Measurements from ENCODE around the gene KIF20A. TPM values are rescaled to one million over a fixed set of nuclear protein-coding genes. Genes with fewer than 3 reads are reported as not detected.
"Not testable (repeated sequence)": the region's sequence is repeated elsewhere in the genome, so short reads cannot be mapped to it uniquely, and the experiment has no call there.

The KIF20A gene
- 4.1 TPM for total RNA-seq

DNA sequence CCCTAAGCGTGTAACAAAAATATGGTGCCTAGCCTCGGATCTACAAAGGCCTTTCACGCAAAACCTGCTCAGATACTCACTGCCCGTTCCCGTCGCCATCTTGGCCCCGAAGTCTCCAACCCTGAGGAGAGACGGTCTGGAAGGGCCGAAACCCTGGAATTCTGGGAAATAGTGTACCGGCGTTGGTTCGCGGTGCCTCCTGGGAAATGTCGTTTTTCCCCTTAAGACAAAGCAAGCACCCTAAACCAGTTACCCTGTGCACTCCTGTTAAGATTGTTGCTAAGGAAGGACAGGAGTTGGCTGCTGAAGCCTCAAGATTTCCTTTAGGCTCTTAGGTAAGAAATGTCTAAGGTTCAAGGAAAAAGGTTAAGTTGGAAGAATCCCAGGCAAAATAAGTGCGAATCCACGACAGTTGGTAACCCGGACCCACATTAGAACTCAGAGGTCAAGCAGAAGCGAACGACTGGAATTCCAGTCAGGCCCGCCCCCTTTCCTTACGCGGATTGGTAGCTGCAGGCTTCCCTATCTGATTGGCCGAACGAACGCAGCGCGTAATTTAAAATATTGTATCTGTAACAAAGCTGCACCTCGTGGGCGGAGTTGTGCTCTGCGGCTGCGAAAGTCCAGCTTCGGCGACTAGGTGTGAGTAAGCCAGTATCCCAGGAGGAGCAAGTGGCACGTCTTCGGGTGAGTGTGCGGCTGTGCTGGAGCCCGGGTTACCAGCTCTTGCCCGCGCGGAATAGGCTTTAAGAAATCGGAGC lies at the start of gene KIF20A, which contains the start of gene BRD8:
TSS of gene KIF20A (plus strand) at position 597 of the 761 bp plus-strand sequence. CDS start 569 bp downstream, outside the sequence.
TSS of gene BRD8 (minus strand) at position 115 of the 761 bp plus-strand sequence. CDS start at position 99, 16 bp downstream.
- DNase-seq (ENCODE audit: low spot score in 2 of 2) (peak; percentile 75 to 90), FAIRE-seq (peak; percentile 62)

DNA sequence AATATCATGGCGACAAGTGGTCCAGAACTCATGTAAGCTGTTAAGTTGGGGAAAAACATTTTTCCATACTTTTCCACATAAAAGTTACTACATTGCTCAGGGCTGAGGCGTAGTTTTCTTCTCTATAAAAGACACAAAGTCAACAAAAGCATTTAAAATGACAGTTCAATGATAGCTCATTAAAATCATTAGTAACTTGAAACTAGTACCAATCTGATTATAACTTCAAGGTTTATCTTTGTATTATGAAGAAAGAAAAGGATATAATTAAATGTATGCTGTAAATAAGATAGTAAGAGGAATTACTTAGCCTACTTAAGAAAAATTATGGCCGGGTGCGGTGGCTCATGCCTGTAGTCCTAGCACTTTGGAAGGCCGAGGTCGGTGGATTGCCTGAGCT lies 49.6 kb upstream of the KIF20A start:
- FAIRE-seq (no peak), DNase-seq (ENCODE audit: low spot score in 2 of 2) (no peak)

GRCh38 chr5:138132543-138132942 lies 46.4 kb upstream of the KIF20A start:
- FAIRE-seq (no peak), DNase-seq (ENCODE audit: low spot score in 2 of 2) (no peak)

DNA sequence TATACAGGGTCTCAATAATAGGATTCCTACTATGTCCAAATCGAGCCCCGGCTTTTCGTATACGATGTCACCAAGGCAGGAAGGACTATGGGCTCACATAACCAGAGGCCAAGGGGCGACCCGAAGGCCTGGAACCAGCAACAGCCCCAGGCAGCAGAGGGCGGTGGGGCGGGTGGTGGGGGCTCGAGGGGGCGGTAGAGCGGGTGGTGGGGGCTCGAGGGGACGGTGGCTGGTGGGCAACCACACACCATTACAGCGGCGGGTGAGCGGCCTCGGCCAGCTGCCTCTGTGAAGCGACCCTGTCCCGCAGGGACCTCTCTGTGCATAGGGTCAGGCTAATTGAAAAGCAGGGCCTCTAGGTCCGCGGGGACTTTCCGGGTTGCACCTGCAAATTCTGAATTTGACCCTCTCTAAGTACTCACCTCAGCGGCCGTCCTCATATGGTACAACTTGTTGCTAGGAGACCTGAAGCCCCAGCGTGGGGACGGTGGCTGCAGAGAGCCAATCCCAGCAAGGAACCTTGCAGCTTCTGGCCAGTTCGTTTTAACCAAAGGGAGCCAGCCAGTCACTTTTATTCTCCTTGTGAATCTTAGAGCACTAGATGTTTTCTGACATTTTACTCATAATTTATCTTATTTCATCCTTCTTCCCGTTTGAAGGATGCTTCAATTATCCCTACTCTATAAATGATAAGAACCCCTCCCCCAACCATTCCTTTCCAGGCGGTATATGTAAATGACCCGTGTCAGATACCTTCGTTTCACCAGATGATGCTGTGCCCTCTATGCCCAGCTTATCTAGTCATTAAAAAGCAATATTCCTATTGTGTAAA lies 39.7 kb upstream of the KIF20A start, which contains the start of gene NME5:
TSS of gene NME5 (minus strand) at position 480 of the 832 bp plus-strand sequence. CDS start 648 bp downstream, outside the sequence.
- peak; percentile 52 to 57 for DNase-seq (ENCODE audit: low spot score in 2 of 2)
- no peak for FAIRE-seq

DNA sequence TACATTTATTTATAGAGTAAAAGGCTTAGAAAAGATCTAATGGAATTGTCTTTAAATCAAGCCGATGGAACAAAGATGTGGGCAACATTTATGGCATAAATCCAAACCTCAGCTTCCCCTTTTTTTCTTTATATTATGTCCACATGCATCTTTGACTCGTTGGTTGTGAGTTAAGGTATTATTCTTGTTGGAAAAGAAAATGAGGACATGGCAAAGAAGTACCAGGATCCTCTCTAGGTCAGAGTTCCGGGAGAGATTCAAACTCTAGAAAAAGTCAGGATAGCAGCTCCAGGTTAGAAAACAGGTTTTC lies 39.2 kb upstream of the KIF20A start:
- no peak for DNase-seq (ENCODE audit: low spot score in 2 of 2)

DNA sequence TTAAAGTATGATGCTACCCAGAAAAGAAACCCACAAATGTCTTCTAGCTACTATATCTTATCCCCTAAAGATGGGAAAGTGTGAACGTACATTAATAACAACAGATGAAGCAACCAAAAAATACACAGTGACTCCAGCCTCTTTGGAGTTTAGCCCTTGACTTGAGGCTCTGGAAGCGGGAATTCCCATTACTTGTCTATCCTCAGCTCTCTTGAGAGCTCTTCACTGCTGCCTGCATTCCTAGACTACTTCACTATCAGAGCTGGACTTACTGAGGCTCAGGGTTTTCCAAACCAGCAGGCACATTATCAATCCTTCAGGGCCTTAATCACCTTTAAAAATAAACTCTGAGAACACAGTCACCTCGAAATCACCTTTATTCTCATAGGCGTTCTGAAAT lies 38.6 kb upstream of the KIF20A start:
- DNase-seq (ENCODE audit: low spot score in 2 of 2): no peak
- FAIRE-seq: no peak

More for the DNA sequence above, 39.2 kb upstream of the KIF20A start:
- no peak for FAIRE-seq

GRCh38 chr5:138141734-138142133 lies 37.2 kb upstream of the KIF20A start:
- DNase-seq (ENCODE audit: low spot score in 2 of 2) (no peak), FAIRE-seq (no peak)

GRCh38 chr5:138143578-138143977 lies 35.3 kb upstream of the KIF20A start:
- not testable (repeated sequence) for FAIRE-seq; DNase-seq (ENCODE audit: low spot score in 2 of 2)

DNA sequence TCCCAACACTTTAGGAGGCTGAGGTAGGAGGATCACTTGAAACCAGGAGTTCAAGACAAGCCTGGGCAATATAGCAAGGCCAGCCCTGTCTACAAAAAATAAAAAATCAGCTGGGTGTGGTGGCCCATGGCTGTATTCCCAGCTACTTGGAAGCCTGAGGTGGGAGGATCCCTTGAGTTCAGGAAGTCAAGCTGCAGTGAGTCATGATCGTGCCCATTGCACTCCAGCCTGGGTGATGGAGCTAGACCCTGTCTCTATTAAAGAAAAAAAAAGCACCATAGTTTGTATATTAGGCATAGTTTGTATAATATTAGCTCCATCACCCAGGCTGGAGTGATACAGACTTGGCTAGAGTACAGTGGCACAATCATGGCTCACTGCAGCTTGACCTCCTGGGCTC lies 30.1 kb upstream of the KIF20A start:
- no peak for FAIRE-seq
- no peak for DNase-seq (ENCODE audit: low spot score in 2 of 2)

DNA sequence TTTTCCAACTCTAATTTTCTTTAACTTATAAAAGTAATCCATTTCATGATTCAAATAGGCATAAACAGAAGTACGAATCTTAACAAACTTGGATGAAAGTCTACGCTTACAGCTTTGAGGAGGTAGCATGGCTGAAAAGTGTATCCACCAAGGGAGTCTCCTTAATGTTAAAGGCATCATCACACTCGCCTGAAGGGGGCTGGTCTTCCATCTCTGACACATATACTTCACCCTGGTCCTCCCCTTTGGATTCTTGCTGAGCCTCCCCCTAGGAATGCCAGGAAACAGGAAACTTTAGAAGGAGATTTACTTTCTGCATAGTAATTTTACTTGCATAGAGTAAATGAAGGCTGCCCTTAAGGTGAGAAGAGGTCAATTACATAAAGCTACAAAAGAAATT lies 29.4 kb upstream of the KIF20A start:
- no peak for FAIRE-seq
- DNase-seq (ENCODE audit: low spot score in 2 of 2): no peak

DNA sequence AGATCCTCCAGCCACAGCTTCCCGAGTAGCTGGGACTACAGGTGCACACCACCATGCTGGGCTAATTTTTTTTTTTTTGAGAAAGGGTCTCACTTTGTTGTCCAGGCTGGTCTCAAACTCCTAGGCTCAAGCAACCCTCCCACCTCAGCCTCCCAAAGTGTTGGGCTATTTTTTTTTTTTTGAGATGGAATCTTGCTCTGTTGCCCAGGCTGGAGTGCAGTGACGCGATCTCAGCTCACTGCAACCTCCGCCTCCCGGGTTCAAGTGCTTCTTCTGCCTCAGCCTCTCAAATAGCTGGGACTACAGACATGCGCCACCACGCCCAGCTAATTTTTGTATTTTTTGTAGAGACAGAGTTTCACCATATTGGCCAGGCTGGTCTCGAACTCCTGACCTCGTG lies 22.9 kb upstream of the KIF20A start:
- not testable (repeated sequence) for FAIRE-seq; DNase-seq (ENCODE audit: low spot score in 2 of 2)

GRCh38 chr5:138157626-138158025 lies 21.3 kb upstream of the KIF20A start:
- DNase-seq (ENCODE audit: low spot score in 2 of 2) (no peak), FAIRE-seq (no peak)

DNA sequence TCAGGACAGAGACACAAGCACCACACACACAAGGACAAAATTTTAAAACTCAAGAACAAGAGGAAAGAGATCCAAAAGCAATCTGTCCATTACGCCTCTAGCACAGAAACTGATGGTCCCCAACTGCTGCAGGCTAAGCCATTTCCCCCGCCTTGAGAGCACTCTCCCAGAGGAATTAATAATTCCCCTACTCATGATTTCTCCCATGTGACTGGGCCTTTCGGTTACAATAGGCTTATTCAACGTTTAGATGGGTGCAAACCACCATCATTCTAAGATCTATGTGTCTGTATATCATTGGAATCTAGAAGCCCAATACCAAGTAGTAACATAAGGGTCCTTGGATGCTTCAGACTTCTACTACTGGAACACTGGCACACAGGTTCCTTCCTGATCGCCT lies 19.2 kb upstream of the KIF20A start:
- no peak for DNase-seq (ENCODE audit: low spot score in 2 of 2)
- no peak for FAIRE-seq

- FAIRE-seq (no peak), DNase-seq (ENCODE audit: low spot score in 2 of 2) (no peak)
Measured at GRCh38 chr5:138160706-138161105, 18.2 kb upstream of the KIF20A start.

- DNase-seq (ENCODE audit: low spot score in 2 of 2) (no peak), FAIRE-seq (no peak)
Measured at GRCh38 chr5:138163721-138164120, 15.2 kb upstream of the KIF20A start.

DNA sequence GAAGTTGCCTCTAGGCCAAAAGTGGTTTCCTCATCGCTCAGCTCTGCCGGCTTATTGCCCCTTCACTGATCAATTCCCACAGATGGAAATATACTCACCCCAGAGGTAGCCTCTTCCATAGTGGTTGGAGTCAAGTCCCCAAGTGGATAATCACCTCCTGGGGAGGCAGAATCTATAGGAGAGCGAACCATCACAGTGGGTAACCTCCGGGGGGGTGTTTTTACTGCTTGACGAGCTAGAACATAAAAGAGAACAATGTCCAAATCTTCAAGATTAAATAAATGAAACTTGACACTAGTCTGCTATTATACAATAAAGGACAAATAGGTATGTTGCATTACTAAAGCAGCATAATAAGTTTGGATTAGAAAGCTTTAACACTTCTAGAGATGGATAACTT lies 9.8 kb upstream of the KIF20A start:
- DNase-seq (ENCODE audit: low spot score in 2 of 2): no peak
- no peak for FAIRE-seq

DNA sequence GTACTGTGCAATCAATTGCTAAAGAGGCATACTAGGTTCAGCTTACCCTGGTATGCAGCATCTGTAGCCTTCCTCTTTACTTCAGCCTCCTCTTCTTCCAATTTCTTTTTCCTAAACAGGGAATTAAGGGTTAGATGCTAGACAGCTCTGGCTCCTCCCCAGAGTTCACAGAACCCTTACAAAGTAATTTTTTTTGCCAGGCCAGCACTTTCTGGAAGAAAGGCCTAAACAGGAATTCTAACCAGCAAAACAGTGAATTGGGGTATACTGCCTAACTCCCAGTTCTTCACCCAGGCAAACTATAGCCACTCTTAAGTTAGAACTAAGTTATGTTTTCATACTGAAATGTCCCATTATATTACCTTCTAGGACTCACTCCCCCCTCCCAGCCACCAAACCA lies 8.6 kb upstream of the KIF20A start:
- no peak for DNase-seq (ENCODE audit: low spot score in 2 of 2)
- FAIRE-seq: no peak

GRCh38 chr5:138177941-138178515 lies 884 bp upstream of the KIF20A start:
- FAIRE-seq (no peak), DNase-seq (ENCODE audit: low spot score in 2 of 2) (peak in 1 of 2 donors; percentile 27)

DNA sequence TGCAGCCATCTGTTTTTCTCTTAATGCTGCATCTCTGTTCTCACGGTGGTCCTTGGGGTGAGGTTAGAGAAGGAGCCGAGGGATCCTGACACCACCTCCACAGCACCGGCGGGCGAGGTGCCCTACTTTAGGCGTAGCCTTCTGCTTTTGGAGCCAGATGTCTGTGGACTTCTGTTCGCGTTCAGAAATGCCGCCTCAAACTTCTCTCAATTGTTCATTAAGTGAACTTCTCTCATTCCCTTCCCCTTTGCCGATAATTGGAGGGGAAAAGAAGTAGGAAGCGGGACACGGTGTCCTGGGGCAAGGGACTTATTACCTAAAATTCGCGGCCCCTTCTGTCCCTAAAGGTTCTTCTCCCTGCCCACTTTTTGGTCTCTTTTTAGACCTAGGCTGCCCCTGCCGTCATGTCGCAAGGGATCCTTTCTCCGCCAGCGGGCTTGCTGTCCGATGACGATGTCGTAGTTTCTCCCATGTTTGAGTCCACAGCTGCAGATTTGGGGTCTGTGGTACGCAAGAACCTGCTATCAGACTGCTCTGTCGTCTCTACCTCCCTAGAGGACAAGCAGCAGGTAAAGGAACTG lies 455 bp downstream of the KIF20A start:
- FAIRE-seq (no peak), DNase-seq (ENCODE audit: low spot score in 2 of 2) (no peak)

DNA sequence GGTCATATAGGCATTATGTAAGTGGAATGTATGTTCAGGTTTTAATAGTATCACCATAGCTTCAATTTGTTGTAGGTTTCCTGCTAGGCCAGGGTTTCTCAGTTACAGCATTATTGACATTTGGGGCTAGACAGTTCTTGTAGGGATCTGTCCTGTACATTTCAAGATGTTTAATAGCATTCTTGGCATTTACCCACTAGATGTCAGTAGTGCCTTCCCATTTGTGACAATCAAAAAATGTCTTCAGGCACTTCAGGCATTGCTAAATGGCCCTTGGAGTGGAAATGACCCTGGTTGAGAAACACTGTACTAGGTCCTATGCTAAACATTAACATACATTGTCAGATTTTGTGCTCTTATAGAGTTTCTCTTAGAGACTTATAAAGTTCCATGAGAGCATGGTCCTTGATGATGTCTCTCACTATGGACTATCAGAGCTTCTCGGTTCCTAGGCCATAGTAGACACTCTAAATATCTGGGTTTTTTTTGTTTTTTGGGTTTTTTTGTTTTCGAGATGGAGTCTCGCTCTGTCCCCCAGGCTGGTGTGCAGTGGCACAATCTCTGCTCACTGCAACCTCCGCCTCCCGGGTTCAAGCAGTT lies 1.4 kb downstream of the KIF20A start:
- no peak for FAIRE-seq
- no peak for DNase-seq (ENCODE audit: low spot score in 2 of 2)
